Fibroblast of lung (primary cell): ENCODE data around the gene ACO2. TPM values are rescaled to one million over a fixed set of nuclear protein-coding genes. Genes with fewer than 3 reads are reported as not detected.
"Not testable (repeated sequence)": the region's sequence is repeated elsewhere in the genome, so short reads cannot be mapped to it uniquely, and the experiment has no call there.

ENCODE experiments used
- DNase-seq, 2 donors: peaks; one replicate each; pipeline versions ENCODE4 v3.0.0 to v3.0.0-alpha.2; 2010; ENCODE audit warnings: low read depth in 2 of 2
- H2AFZ ChIP-seq: 2 replicates; pipeline ENCODE4 v1.5.1; 2012; ENCODE audit warnings: low read length, control low read depth, inconsistent platforms
- H3K27ac ChIP-seq: 2 replicates; pipeline ENCODE4 v1.5.1; 2011; ENCODE audit warnings: low read length, control low read depth; ENCODE audit not compliant: insufficient read depth
- H3K27me3 ChIP-seq: 2 replicates; pipeline ENCODE4 v1.5.1; 2011; ENCODE audit warnings: mild to moderate bottlenecking, low read length; ENCODE audit not compliant: control insufficient read depth, insufficient read depth
- H3K36me3 ChIP-seq: 2 replicates; pipeline ENCODE4 v1.5.1; 2011; ENCODE audit warnings: low read length; ENCODE audit not compliant: control insufficient read depth, insufficient read depth
- H3K4me1 ChIP-seq: 2 replicates; pipeline ENCODE4 v1.5.1; 2011; ENCODE audit warnings: low read length; ENCODE audit not compliant: control insufficient read depth, insufficient read depth; ENCODE audit errors: extremely low read depth
- H3K4me2 ChIP-seq: 2 replicates; pipeline ENCODE4 v1.5.1; 2011; ENCODE audit warnings: low read length, control low read depth; ENCODE audit not compliant: insufficient read depth; ENCODE audit errors: extremely low read depth
- H3K4me3 ChIP-seq, 4 experiments: fragments of 200-600 bp in 1 of 4; sonication (generic) in 1 of 4; replicated peaks in 1 of 4; 2 replicates each; pipeline ENCODE4 v1.5.1; 2011 to 2016; ENCODE audit warnings: low read length in 4 of 4, low read depth in 3 of 4, mild to moderate bottlenecking in 3 of 4, control low read depth in 2 of 4, inconsistent platforms in 1 of 4, mixed read lengths in 1 of 4; ENCODE audit not compliant: insufficient read depth in 1 of 4; ENCODE audit errors: control extremely low read depth in 1 of 4
- H3K79me2 ChIP-seq: 2 replicates; pipeline ENCODE4 v1.5.1; 2012; ENCODE audit warnings: mild to moderate bottlenecking, low read length, inconsistent platforms; ENCODE audit not compliant: control insufficient read depth, insufficient read depth
- H3K9ac ChIP-seq: 2 replicates; pipeline ENCODE4 v1.5.1; 2011; ENCODE audit warnings: mild to moderate bottlenecking, low read length, control low read depth; ENCODE audit not compliant: insufficient read depth
- H3K9me3 ChIP-seq: 2 replicates; pipeline ENCODE4 v1.5.1; 2012; ENCODE audit warnings: low read depth, low read length; ENCODE audit not compliant: control insufficient read depth, insufficient read depth
- H4K20me1 ChIP-seq: 2 replicates; pipeline ENCODE4 v1.5.1; 2011; ENCODE audit warnings: low read length; ENCODE audit not compliant: control insufficient read depth, insufficient read depth; ENCODE audit errors: extremely low read depth
- CTCF ChIP-seq, 2 donors: IDR thresholded peaks in 1 of 2; conservative IDR thresholded peaks in 1 of 2; 1 replicate in 1 of 2; 2 replicates in 1 of 2; pipeline ENCODE4 v1.5.1; 2011 to 2012; ENCODE audit warnings: low read length in 2 of 2, control low read depth in 1 of 2, inconsistent platforms in 1 of 2, low read depth in 1 of 2, mild to moderate bottlenecking in 1 of 2
- EZH2 ChIP-seq: IDR thresholded peaks from 2 replicates; pipeline ENCODE4 v1.5.1; 2012; ENCODE audit warnings: low read length, control low read depth, mild to moderate bottlenecking; ENCODE audit errors: missing control alignments
- polyA plus RNA-seq, 2 donors: library from polyadenylated mRNA; depleted of rRNA in 1 of 2; stranded (reverse) in 1 of 2; unstranded in 1 of 2; fragments of >200 nt; gene quantifications; 2 replicates each; pipeline ENCODE4 v1.2.1, GENCODE V29; 2011 to 2012; ENCODE audit warnings: missing spikeins in 1 of 2
- total RNA-seq: library from RNA; depleted of rRNA; stranded (reverse); fragments of >200 nt; gene quantifications from 2 replicates; pipeline ENCODE4 v1.2.1, GENCODE V29; 2014

ACO2 gene
- total and polyA plus RNA-seq, 2 donors (not counting 1 experiment from before 2014, with no cell fraction given), result 37.6 to 80.3 TPM

- no peaks in the 10 kb centered on the region for H3K27me3 ChIP-seq
- H3K9ac ChIP-seq, result no peak overlapping the region
- H2AFZ ChIP-seq, result no peak overlapping the region
- no peak overlapping the region for H3K4me3 ChIP-seq
- H3K4me2 ChIP-seq, result no peak overlapping the region
- H3K9me3 ChIP-seq, result no peaks in the 10 kb centered on the region
- no peak for TF ChIP-seq EZH2
- peaks cover 8% of the 10 kb centered on the region for H3K4me1 ChIP-seq
- no peaks in the 10 kb centered on the region for H4K20me1 ChIP-seq
- no peak overlapping the region for H3K27ac ChIP-seq
- no peaks in the 10 kb centered on the region for H3K79me2 ChIP-seq
- peaks cover 8% of the 10 kb centered on the region for H3K36me3 ChIP-seq
- no peak for DNase-seq
These were observed 101.3 kb downstream of the ACO2 start for GRCh38 chr22:41570221-41570620.

- DNase-seq, result no peak
- Histone ChIP-seq H3K27ac (no peak overlapping the region), H3K9ac (no peak overlapping the region), H4K20me1 (no peaks in the 10 kb centered on the region), H3K4me3 (no peak overlapping the region), H3K79me2 (no peaks in the 10 kb centered on the region), H3K9me3 (no peaks in the 10 kb centered on the region), H3K4me2 (no peak overlapping the region), H3K27me3 (no peaks in the 10 kb centered on the region), H3K36me3 (peaks cover 15% of the 10 kb centered on the region), H2AFZ (no peak overlapping the region), H3K4me1 (peaks cover 10% of the 10 kb centered on the region)
- no peak for TF ChIP-seq CTCF (conservative IDR thresholded peaks at IDR 0.05 in 1 of 2, IDR thresholded peaks at IDR 0.05 in 1 of 2; ENCODE audit: low read depth in 1 of 2, low read length in 2 of 2)
These were observed 102.9 kb downstream of the ACO2 start for GRCh38 chr22:41571786-41572185.

GRCh38 chr22:41572305-41572704 is 103.4 kb downstream of the ACO2 start:
- H3K36me3 ChIP-seq, result peaks cover 15% of the 10 kb centered on the region
- not testable (repeated sequence) for DNase-seq, H2AFZ ChIP-seq, H3K9me3 ChIP-seq, H3K9ac ChIP-seq, H3K79me2 ChIP-seq, H4K20me1 ChIP-seq, H3K4me2 ChIP-seq, H3K4me3 ChIP-seq, H3K27me3 ChIP-seq, H3K27ac ChIP-seq
- H3K4me1 ChIP-seq, result peaks cover 10% of the 10 kb centered on the region

GRCh38 chr22:41573677-41574076 is 104.8 kb downstream of the ACO2 start:
- H3K4me2 ChIP-seq, result no peak overlapping the region
- peaks cover 18% of the 10 kb centered on the region for H3K36me3 ChIP-seq
- H3K27ac ChIP-seq, result no peak overlapping the region
- no peak for DNase-seq
- H3K4me3 ChIP-seq, result no peak overlapping the region
- H3K27me3 ChIP-seq, result no peaks in the 10 kb centered on the region
- no peaks in the 10 kb centered on the region for H3K9me3 ChIP-seq
- peaks cover 10% of the 10 kb centered on the region for H3K4me1 ChIP-seq
- TF ChIP-seq CTCF (conservative IDR thresholded peaks at IDR 0.05 in 1 of 2, IDR thresholded peaks at IDR 0.05 in 1 of 2; ENCODE audit: low read depth in 1 of 2, low read length in 2 of 2), result no peak
- no peak for TF ChIP-seq EZH2
- H2AFZ ChIP-seq, result no peak overlapping the region
- no peak overlapping the region for H3K9ac ChIP-seq
- no peaks in the 10 kb centered on the region for H4K20me1 ChIP-seq
- no peaks in the 10 kb centered on the region for H3K79me2 ChIP-seq
